Astrocyte of the spinal cord (primary cell): ENCODE measurements around the gene BCKDHB.

Experiments
- DNase-seq: peaks from one replicate; pipeline ENCODE4 v3.0.0; 2011; ENCODE audit warnings: low read depth, low spot score
- H3K4me3 ChIP-seq: 2 replicates; pipeline ENCODE4 v1.5.1; 2011; ENCODE audit warnings: low read depth, mild to moderate bottlenecking, low read length, moderate library complexity
- CTCF ChIP-seq: IDR thresholded peaks from 2 replicates; pipeline ENCODE4 v1.5.1; 2012; ENCODE audit warnings: low read depth, mild to moderate bottlenecking, low read length, inconsistent platforms
- in situ Hi-C: cut with HindIII; loops from 2 replicates; pipeline ENCODE4 v1.10.0; 2017; ENCODE audit warnings: low sequenced_read_pairs

The BCKDHB gene

GRCh38 chr6:80145509-80145908 is 39.0 kb downstream of the BCKDHB start:
- DNase-seq, result no peak
- in situ Hi-C loops, result no loop called here
- TF ChIP-seq CTCF, result no peak

DNA sequence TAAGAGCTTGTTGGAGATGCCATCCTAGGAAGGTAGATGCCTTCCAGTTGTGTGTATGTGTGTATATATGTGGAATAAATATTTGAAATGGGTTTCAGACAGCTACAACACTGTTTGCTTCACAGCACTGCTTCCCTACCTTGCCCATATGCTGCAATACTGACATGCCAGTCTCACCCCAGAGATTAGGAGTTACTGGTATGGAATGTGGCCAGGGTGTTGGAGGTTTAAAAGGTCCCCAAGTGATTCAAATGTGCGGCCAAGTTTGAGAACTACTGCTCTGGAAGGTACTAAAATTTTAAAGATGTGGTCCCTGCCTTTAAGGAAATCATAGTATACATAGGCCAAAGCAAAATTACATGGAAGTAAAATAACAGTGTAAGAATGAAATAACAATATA is 39.5 kb downstream of the BCKDHB start:
- in situ Hi-C loops, result no loop called here
- no peak for DNase-seq
- no peak overlapping the region for H3K4me3 ChIP-seq
- no peak for TF ChIP-seq CTCF

More at GRCh38 chr6:80145509-80145908, 39.0 kb downstream of the BCKDHB start:
- H3K4me3 ChIP-seq, result no peak overlapping the region

- DNase-seq, result no peak
- no peak overlapping the region for H3K4me3 ChIP-seq
- in situ Hi-C loops, result no loop called here
- TF ChIP-seq CTCF, result no peak
These were observed 41.7 kb downstream of the BCKDHB start for GRCh38 chr6:80148220-80148619.

DNA sequence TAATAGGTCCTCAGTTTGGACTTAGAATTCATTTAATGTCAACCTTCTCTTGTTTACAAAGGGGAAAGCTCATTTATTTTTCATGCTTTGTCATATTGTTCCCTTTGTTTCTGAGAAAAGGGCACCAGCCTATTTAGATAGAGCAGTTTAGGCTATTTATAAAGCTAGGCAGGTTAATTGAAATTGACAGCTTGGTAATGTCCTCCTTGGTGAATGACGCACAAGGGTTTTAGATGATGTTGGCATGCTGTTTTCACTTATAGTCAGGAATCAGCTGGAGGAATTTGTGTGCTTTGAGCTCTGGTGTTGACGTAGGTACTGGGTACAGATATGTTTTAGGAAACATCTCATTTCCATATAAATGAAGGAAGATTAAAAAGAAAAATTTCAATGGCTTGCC is 45.2 kb downstream of the BCKDHB start:
- H3K4me3 ChIP-seq, result no peak overlapping the region
- in situ Hi-C loops, result no loop called here
- no peak for DNase-seq
- no peak for TF ChIP-seq CTCF

GRCh38 chr6:80154160-80154559 is 47.7 kb downstream of the BCKDHB start:
- TF ChIP-seq CTCF, result no peak

DNA sequence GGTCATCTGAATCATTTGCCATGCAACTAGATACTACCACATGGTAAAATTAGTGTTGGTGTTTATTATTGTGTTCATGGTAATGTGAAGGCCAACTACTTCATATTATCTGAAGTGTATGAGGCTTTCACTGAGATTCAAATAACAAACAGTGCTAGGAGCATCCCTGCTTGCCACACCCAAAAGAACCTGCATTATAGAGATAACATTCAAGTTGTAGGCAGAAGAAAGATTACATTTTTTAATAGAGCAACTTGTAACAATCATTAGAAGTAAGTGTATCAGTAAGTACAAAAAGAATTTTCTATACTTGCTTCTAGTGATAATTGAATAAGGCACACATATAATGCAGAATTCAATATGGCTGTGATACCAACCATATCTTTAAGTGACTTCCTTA is 49.8 kb downstream of the BCKDHB start:
- in situ Hi-C loops, result no loop called here
- H3K4me3 ChIP-seq, result no peak overlapping the region
- DNase-seq, result no peak
- no peak for TF ChIP-seq CTCF

More at GRCh38 chr6:80154160-80154559, 47.7 kb downstream of the BCKDHB start:
- H3K4me3 ChIP-seq, result no peak overlapping the region
- no peak for DNase-seq
- in situ Hi-C loops, result no loop called here

DNA sequence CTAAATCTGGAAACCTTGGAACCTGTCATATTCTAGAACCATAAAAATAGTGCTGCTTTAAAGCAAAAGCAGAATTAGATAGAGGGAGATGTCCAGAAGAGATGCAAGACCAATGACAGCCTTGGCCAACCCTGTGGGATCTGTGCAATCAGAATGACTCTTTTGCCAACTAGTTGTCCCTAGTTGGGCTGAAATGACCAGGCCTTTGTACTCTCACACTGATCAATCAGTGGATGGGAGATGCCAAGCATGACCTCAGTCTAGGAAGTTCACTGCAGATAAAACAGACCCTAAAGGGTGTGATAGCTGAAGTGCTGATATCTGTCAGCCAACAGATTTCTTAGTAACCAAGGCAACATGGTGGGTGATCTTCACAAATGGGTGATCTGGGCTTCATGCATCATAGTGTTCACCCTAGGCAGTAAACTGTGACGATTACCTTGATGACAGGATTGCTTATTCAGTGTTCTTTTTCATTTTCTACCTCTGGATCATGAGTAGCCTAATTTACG is 52.1 kb downstream of the BCKDHB start:
- no peak for TF ChIP-seq CTCF
- in situ Hi-C loops, result no loop called here
- DNase-seq, result no peak
- H3K4me3 ChIP-seq, result no peak overlapping the region
